K562 (cell line): ENCODE data around the gene MAML1. TPM values are rescaled to one million over a fixed set of nuclear protein-coding genes. Genes with fewer than 3 reads are reported as not detected.

Experiments
- ATF6 ChIP-seq: sonication (generic); formaldehyde crosslinking; IDR thresholded peaks from 2 replicates; pipeline ENCODE4 v1.4.0; 2020; ENCODE audit warnings: mild to moderate bottlenecking, missing genetic modification reagents
- BCL6 ChIP-seq: fragments of 250-450 bp; sonication (Bioruptor Pico); IDR thresholded peaks from 2 replicates; pipeline ENCODE4 v1.4.0; 2020
- CC2D1A ChIP-seq: fragments of 450-650 bp; IDR thresholded peaks from 2 replicates; pipeline ENCODE4 v1.6.1; 2017; ENCODE audit warnings: mild to moderate bottlenecking
- E2F8 ChIP-seq: fragments of 450-650 bp; IDR thresholded peaks from 2 replicates; pipeline ENCODE4 v1.7.1; 2018; ENCODE audit warnings: mild to moderate bottlenecking, low read depth; ENCODE audit not compliant: partially characterized antibody
- FOXA3 ChIP-seq, 2 experiments: fragments of 450-650 bp in 1 of 2; sonication (generic) in 1 of 2; formaldehyde crosslinking; IDR thresholded peaks in 1 of 2; conservative IDR thresholded peaks in 1 of 2; 2 replicates each; pipeline versions ENCODE4 v1.4.0 to v1.8.0; 2020 to 2022; ENCODE audit warnings: mild to moderate bottlenecking in 2 of 2, missing genetic modification reagents in 1 of 2
- GTF2A2 ChIP-seq: IDR thresholded peaks from 2 replicates; pipeline ENCODE4 v1.6.1; 2016; ENCODE audit warnings: mild to moderate bottlenecking, missing genetic modification characterization, missing compliant biosample characterization
- HDAC3 ChIP-seq: fragments of 450-650 bp; IDR thresholded peaks from 2 replicates; pipeline ENCODE4 v1.6.1; 2018; ENCODE audit warnings: borderline replicate concordance, mild to moderate bottlenecking, moderate library complexity; ENCODE audit not compliant: partially characterized antibody
- HNRNPH1 ChIP-seq: fragments of 200-400 bp; formaldehyde crosslinking; optimal IDR thresholded peaks from 2 replicates; pipeline ENCODE3; 2017; ENCODE audit warnings: low read depth, mild to moderate bottlenecking, low read length, moderate library complexity
- HOXB6 ChIP-seq: fragments of 250-450 bp; sonication (Bioruptor Pico); IDR thresholded peaks from 2 replicates; pipeline ENCODE4 v1.5.1; 2022; ENCODE audit warnings: mild to moderate bottlenecking, borderline replicate concordance
- RBM25 ChIP-seq: fragments of 200-400 bp; formaldehyde crosslinking; IDR thresholded peaks from 2 replicates; pipeline ENCODE4 v1.6.1; 2018; ENCODE audit warnings: low read length, low read depth, moderate library complexity; ENCODE audit not compliant: severe bottlenecking
- TAF7 ChIP-seq: fragments of 450-650 bp; IDR thresholded peaks from 2 replicates; pipeline ENCODE4 v1.6.1; 2016; ENCODE audit warnings: missing genetic modification characterization, missing compliant biosample characterization
- TBL1XR1 ChIP-seq, 2 experiments: IDR thresholded peaks; 2 replicates each; pipeline ENCODE4 v1.6.1; 2012; ENCODE audit warnings: improper control_type of control experiment in 2 of 2, low read length in 2 of 2, mild to moderate bottlenecking in 1 of 2
- TGIF2 ChIP-seq: sonication (generic); formaldehyde crosslinking; IDR thresholded peaks from 2 replicates; pipeline ENCODE4 v1.8.1; 2022; ENCODE audit warnings: mild to moderate bottlenecking, missing genetic modification reagents, moderate library complexity
- ZKSCAN1 ChIP-seq: fragments of 150-350 bp; IDR thresholded peaks from 2 replicates; pipeline ENCODE4 v1.6.1; 2016; ENCODE audit warnings: low read depth, low read length
- ZNF316 ChIP-seq: fragments of 450-650 bp; IDR thresholded peaks from 2 replicates; pipeline ENCODE4 v1.6.1; 2016
- ZNF395 ChIP-seq: fragments of 200-800 bp; sonication (Bioruptor generic); IDR thresholded peaks from 2 replicates; pipeline ENCODE4 v1.6.1; 2017; ENCODE audit warnings: missing genetic modification characterization, missing compliant biosample characterization
- ZNF740 ChIP-seq, 3 experiments: fragments of 200-800 bp in 1 of 3; sonication (Bioruptor generic) in 1 of 3; sonication (generic) in 1 of 3; formaldehyde crosslinking in 1 of 3; IDR thresholded peaks; 2 replicates each; pipeline versions ENCODE4 v1.6.1 to v1.8.0; 2016 to 2022; ENCODE audit warnings: mild to moderate bottlenecking in 2 of 3, missing compliant biosample characterization in 2 of 3, missing genetic modification characterization in 2 of 3, missing genetic modification reagents in 1 of 3
- polyA plus RNA-seq, 8 experiments: library from polyadenylated mRNA; depleted of rRNA in 4 of 8; stranded (reverse) in 5 of 8; unstranded in 3 of 8; fragments of >200 nt; fragmentation: Nextera tagmentation in 2 of 8; fragmentation: Illumina TruSeq in 1 of 8; extraction: Ambion mirVana in 2 of 8; extraction: Trizol in 1 of 8; gene quantifications; 2 replicates each; pipeline versions ENCODE4 v1.2.1 to v1.2.3, GENCODE V29; 2011 to 2014; ENCODE audit warnings: inconsistent platforms in 1 of 8, missing spikeins in 1 of 8
- total RNA-seq, 7 experiments: library from RNA; depleted of rRNA in 6 of 7; stranded (reverse); fragments of >200 nt in 6 of 7; fragmentation: Illumina TruSeq in 2 of 7; extraction: Trizol in 2 of 7; gene quantifications; 2 replicates each; pipeline versions ENCODE4 v1.2.1 to v1.2.3, GENCODE V29; 2011 to 2021; ENCODE audit warnings: low replicate concordance in 1 of 7

Gene MAML1
- total and polyA plus RNA-seq, 9 of the 15 experiments (the other 6 are each of a cell fraction or from before 2014, with no cell fraction given), result 0.32 to 18.4 (median 7.0) TPM

GRCh38 chr5:179697993-179698934, 34.4 kb upstream of the MAML1 start (continued):
- TF ChIP-seq ZNF740 (CRISPR knock-in tag; IDR thresholded peaks at IDR 0.05) (no peak), ZNF740 (tag; IDR thresholded peaks at IDR 0.05) (no peak), ZNF316 (peak; percentile 93), GTF2A2 (tag) (no peak), HDAC3 (peak; percentile 36), ZNF395 (CRISPR knock-in tag) (peak; percentile 80), TAF7 (tag) (peak; percentile 67; the same call in 1 of the 2 replicates), TGIF2 (CRISPR knock-in tag) (no peak), HOXB6 (CRISPR knock-in tag) (no peak), RBM25 (peak; percentile 100), FOXA3 (CRISPR knock-in tag; conservative IDR thresholded peaks at IDR 0.05 in 1 of 2, IDR thresholded peaks at IDR 0.05 in 1 of 2) (no peak; a peak in 1 of 4 replicates), ZKSCAN1 (0 out of 2 replicates have a peak, but pooled peaks have one; percentile 62), TBL1XR1 (IDR thresholded peaks at IDR 0.05; ENCODE audit: low read length in 2 of 2) (no peak), HNRNPH1 (no peak), E2F8 (peak; percentile 70), CC2D1A (no peak), BCL6 (CRISPR knock-in tag) (no peak), ATF6 (CRISPR knock-in tag) (peak; percentile 89; the same call in 1 of the 2 replicates)
